ENCODE measurements around the gene ATF6. TPM values are rescaled to one million over a fixed set of nuclear protein-coding genes. Genes with fewer than 3 reads are reported as not detected.

ATF6 gene
- total and polyA plus RNA-seq, 2 of the 8 experiments (the other 6 are each of a cell fraction or from before 2014, with no cell fraction given) = 4.6 to 10.0 TPM

GRCh38 chr1:161958425-161958824 is 192.3 kb downstream of the ATF6 start:
- CTCF ChIA-PET (ENCODE audit: partially characterized antibody) = interaction anchor here (1.0 to 1.5 kb wide), 3 partner anchors 44 to 79 kb away, joined by 3 to 5 read pairs (median 4); no protein-coding TSS in a partner anchor
- H3K27ac ChIP-seq (ENCODE audit: low read depth, low read length) = no peak overlapping the region

More at GRCh38 chr1:161958425-161958824, 192.3 kb downstream of the ATF6 start:
- Histone ChIP-seq H3K36me3 (ENCODE audit: control insufficient read depth in 2 of 4, insufficient read depth in 4 of 4, low read length in 3 of 4) (no peaks in the 10 kb centered on the region), H2AFZ (ENCODE audit: low read length) (no peak overlapping the region), H3K18ac (ENCODE audit: extremely low read depth, low read length) (no peak overlapping the region), H2BK120ac (replicated peaks; ENCODE audit: low read depth, low read length) (no peak overlapping the region), H3K14ac (ENCODE audit: insufficient read length) (no peak overlapping the region), H3K9ac (replicated peaks in 1 of 4; ENCODE audit: extremely low read depth in 1 of 4, low read depth in 3 of 4, low read length in 3 of 4) (no peak overlapping the region), H3K4ac (replicated peaks; ENCODE audit: insufficient read length, low read depth, low read length) (no peak overlapping the region), H2BK12ac (ENCODE audit: low read depth, low read length) (no peak overlapping the region), H4K5ac (ENCODE audit: insufficient read length, low read depth, low read length) (no peak overlapping the region), H3K23ac (ENCODE audit: insufficient read length) (no peak overlapping the region), H3K23me2 (ENCODE audit: low read depth, low read length) (no peaks in the 10 kb centered on the region), H2BK15ac (ENCODE audit: low read length) (no peak overlapping the region), H3K27me3 (replicated peaks in 1 of 4; ENCODE audit: control insufficient read depth in 3 of 4, extremely low read depth in 1 of 4, insufficient read depth in 3 of 4, low read length in 3 of 4) (no peaks in the 10 kb centered on the region), H2BK5ac (ENCODE audit: low read depth, low read length) (no peak overlapping the region), H3K4me2 (ENCODE audit: insufficient read depth in 1 of 2, low read depth in 2 of 2, low read length in 2 of 2) (no peak overlapping the region), H3K4me1 (replicated peaks in 1 of 4; ENCODE audit: control insufficient read depth in 3 of 4, insufficient read depth in 4 of 4, low read length in 3 of 4) (no peaks in the 10 kb centered on the region), H3K79me1 (ENCODE audit: low read depth, low read length) (no peaks in the 10 kb centered on the region), H3K56ac (replicated peaks; ENCODE audit: insufficient read length, low read depth, low read length) (no peak overlapping the region), H4K20me1 (replicated peaks in 1 of 2; ENCODE audit: control insufficient read depth in 1 of 2, insufficient read depth in 2 of 2, low read length in 2 of 2) (no peaks in the 10 kb centered on the region), H4K91ac (replicated peaks; ENCODE audit: insufficient read length, low read length) (no peak overlapping the region), H2AK5ac (ENCODE audit: low read depth, low read length) (no peak overlapping the region), H3K9me3 (ENCODE audit: insufficient read depth in 2 of 2, low read depth in 1 of 2, low read length in 1 of 2) (no peaks in the 10 kb centered on the region), H3K4me3 (ENCODE audit: extremely low read depth in 1 of 4, insufficient read depth in 2 of 4, low read depth in 3 of 4, low read length in 4 of 4) (no peak overlapping the region), H2BK20ac (ENCODE audit: low read length) (no peak overlapping the region), H3K79me2 (ENCODE audit: control insufficient read depth in 1 of 2, insufficient read depth in 2 of 2, low read length in 2 of 2) (no peaks in the 10 kb centered on the region), H4K8ac (ENCODE audit: extremely low read depth, insufficient read depth, low read length) (no peak overlapping the region)
- 65% methylated on average over 7 of the region's 7 CpGs; no CpG with 5 or more reads in 1 of the 2 experiments for WGBS, 2 experiments (ENCODE audit: extremely low coverage in 1 of 2, insufficient coverage in 1 of 2, insufficient read length in 1 of 2, insufficient replicate concordance in 2 of 2, low coverage in 1 of 2, low lambda C conversion rate in 2 of 2, missing lambda C conversion rate in 1 of 2)
- TF ChIP-seq BCL11A (IDR thresholded peaks at IDR 0.05; ENCODE audit: low read depth in 2 of 2, low read length in 2 of 2) = no peak
- POLR2A ChIA-PET (ENCODE audit: partially characterized antibody) = no interaction called here
- no peak for DNase-seq (ENCODE audit: low read depth in 1 of 2, low spot score in 2 of 2)
- FAIRE-seq = no peak

Measured in H1 (cell line).